HT1080 (cell line): ENCODE measurements around the gene SAV1. TPM values are rescaled to one million over a fixed set of nuclear protein-coding genes. Genes with fewer than 3 reads are reported as not detected.
A peak's percentile ranks its signal among the peaks of the same experiment; 100 is the strongest.
"Not testable (repeated sequence)": the region's sequence is repeated elsewhere in the genome, so short reads cannot be mapped to it uniquely, and the experiment has no call there.

Experiments
- DNase-seq: peaks from one replicate; pipeline ENCODE4 v3.0.0-alpha.2; 2015; ENCODE audit warnings: low read depth
- total RNA-seq: library from RNA; depleted of rRNA; stranded (reverse); fragments of >200 nt; shearing (Covaris generic); gene quantifications from 2 replicates; pipeline ENCODE4 v1.2.3, GENCODE V29; 2014

SAV1 gene
- total RNA-seq, 1 experiment from 2014 or later: 22.0 TPM

DNA sequence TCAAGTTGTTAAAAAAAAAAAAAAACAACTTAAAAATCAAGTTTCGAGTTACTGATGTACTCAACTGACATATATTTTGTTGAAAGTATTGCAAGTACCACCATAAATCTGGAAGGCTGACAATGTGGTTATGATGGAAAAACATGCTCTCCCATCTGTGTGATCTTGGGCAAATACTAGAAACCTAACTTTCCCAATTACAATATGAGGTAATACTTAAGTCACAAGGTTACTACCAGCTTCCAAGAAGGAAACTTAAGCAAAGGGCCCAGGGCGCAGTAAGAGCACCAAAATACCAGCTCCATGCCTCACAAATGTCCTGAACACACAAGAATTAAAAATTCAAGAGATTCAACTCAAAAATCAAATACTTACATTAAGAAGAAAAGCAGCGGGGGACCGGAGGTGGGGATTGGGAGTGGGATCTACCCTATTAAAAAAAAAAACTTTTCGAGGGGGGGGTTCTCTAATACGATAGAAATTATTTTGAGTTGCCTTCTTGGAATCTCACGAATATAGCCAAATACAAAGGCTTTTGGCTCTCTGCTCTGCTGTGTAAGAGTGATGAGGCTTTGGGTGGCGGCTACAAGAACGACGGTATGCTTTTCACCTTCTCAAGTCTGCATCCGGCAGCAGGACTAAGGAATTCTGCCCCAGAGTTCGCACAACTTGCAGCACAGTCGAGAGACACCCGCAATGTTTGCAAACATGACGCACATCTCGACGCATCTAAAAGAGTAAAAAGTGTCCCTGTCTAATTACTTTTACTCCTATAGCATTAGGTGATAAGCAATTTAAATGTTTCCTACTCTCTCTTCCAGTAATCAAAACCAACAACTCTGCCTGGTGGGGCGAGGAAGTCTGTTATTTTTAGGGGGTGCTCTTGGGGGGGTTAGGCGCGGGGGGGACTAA is 1.1 kb downstream of the SAV1 start:
- DNase-seq: peak; percentile 55

DNA sequence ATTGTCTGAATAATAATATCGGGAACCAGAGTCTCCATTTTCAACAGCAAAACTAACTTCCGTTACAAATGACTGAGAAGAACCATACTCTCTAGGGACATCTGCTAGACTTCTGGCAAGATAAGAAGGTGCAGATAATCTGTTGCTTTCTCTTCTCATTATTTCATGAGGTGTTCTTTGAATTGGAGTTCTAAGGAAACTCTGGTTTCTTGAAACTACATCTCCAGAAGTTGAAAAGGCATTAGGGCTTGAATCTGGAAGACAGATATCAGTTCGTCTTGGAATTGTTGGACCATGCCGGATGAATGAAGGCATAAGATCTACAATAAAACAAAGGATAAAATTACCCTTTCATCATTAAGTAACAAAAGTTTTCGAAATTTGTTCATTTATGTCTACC is 2.8 kb downstream of the SAV1 start:
- DNase-seq: not testable (repeated sequence)

DNA sequence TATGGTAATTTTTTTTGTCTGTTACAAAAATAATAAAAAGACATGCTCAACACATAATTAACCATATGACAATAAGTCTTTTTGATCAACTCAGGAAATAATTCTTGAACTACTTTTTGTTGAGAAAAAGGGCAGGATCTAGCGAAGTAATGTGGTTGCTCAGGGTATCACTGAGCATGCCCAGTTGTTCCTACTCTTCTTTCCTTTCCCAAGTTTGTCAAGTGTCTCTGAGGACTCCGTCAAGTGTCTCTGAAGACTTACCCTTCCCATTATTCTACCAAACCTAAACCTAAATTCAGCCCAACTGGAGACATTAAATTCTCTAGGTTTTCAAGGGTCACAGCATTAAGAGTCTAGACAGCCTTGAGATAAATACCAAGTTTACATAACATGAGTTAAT is 3.5 kb downstream of the SAV1 start:
- DNase-seq: not testable (repeated sequence)

DNA sequence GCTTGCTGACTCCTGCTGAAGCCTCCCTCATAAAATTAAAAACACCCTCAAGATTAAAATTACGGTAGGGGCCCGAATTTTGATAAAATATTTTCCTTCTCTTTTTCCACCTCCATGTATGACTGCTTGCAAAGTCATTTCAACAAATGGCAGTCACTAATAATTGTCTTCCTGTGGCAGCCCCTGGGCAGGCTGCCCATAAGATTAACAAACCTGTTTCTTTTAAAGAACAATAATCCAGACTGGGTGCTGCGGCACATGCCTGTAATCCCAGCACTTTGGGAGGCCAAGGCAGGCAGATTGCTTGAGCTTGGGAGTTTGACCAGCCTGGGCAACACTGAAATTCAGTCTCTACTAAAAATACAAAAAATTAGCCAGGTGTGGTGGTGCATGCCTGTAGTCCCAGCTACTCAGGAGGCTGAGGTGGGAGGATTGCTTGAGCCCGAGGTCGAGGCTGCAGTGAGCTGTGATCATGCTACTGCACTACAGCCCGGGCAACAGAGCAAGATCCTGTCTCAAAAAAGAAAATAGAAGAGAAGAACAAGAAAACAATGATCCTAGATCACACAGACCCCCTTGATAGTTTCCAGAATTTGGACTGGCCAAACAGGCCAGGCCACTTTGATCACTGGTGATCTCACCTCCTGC is 8.7 kb downstream of the SAV1 start:
- DNase-seq: no peak

DNA sequence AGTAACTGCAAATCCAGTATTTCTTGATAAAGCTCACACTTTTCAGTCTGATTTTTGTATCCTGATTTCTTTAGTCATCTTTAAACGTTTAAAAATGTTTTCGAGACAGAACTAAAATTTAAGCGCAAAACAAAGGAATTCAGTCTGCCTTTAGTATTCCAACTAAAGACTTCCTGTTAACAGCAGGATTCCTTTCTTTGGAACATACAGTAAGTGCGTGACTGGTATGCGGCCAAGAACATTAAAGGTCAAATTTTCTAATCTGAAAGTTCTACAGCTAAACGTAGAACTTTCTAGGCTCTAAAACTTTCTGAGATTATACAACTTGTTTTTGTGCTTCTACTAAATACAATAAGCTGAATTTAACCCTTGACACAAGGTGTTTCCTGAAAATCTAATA is 9.9 kb downstream of the SAV1 start:
- no peak for DNase-seq

DNA sequence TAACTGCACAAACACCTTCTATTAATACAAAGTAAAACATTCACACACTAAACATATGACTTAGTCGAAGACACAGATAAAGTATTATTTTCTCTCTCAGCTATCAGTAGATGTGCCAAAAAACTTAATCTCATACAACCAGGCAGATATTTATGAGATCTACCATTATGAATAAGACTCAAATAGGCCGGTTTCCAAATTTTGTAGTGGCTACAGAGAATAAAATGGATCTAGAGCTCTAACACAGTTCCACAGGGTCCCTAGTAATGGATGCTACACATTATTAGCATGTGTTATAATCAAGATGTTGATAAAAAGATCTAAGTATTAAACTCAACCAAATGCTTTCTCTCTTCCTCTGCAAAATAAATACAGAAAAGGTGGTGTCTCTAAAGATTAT is 10.4 kb downstream of the SAV1 start:
- DNase-seq: no peak

DNA sequence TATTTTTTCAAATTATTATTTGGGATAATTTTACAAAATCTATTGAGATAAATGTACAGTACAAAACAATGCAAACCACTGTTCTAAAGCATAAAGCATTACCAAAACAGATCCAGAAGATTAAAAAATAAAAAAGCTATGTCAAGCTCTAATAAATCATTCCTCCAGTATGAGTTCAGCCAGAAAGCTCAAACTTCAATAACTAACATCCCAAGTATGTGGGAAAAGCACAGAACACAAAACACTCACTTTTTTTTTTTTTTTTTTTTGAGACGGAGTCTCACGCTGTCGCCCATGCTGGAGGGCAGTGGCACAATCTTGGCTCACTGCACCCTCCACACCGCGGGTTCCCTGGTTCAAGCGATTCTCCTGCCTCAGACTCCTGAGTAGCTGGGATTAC is 11.3 kb downstream of the SAV1 start:
- no peak for DNase-seq

DNA sequence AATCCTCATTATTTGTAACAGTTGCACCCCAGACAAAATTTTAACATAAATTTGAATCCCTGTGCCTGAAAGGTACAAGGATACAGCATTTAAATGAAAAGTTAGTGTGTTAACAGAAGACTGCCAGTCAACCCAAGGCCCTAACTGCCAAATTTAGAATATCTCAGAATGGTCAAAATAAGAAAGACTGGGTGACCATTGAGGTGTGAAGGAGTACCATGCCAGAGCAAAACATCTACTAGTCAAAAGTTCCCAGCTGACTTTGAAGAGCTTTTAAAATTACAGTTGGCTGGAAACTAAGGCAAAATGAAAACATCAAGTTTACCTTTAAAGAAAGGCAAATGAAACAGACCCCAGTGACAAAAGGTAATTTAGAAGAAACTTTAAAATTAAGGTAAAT is 18.4 kb downstream of the SAV1 start:
- DNase-seq: no peak

DNA sequence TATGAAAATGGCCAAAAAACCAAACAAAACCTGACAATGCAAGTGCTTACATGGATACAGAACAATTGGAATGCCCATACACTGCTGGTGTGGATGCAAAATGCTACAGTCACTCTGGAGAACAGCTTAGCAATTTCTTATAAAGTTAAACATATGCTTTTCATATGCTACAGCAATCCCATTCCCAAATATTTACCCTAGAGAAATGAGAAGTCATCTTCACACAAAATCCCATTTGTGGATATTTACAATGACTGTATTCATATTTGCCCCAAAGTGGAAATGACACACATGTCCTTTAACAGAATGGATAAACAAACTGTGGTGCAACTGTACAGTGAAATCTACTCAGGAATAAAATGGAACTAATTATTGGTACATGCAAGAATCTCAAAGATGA is 20.4 kb downstream of the SAV1 start:
- peak; percentile 6 for DNase-seq

DNA sequence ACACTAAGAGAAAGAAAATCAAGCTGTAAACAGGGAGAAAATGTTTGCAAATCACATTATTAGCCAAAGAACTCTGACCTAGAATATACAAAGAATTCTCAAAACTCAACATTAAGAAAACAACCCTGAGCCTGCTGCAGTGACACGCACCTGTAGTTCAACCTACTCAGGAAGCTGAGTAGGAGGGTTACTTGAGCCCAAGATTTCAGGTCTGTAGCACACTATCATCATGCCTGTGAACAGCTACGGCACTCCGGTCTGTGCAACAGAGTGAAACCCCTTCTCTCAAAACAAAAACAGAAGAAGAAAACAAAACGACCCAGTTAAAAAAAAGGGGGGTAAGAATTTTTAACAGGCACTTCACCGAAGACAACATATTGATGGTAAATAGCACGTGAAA is 20.8 kb downstream of the SAV1 start:
- no peak for DNase-seq

DNA sequence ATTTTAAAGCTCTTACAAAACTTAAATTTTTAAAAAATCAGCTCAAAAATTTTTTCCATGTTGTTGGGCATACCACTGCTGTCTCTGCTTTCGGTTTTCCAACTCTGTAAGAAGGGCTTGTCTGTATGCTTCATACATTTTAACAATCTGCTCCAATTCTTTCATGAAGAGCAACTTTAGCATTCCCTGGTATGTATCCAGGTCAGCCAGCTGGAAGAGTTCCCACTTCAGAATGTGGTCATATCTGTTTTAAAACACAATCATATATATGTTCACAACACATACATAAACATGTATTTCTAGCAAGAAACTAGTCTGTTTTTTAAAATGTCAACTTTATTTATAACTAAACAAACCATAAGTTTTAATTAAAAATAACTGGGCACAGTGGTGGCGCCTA is 33.0 kb downstream of the SAV1 start:
- DNase-seq: no peak

DNA sequence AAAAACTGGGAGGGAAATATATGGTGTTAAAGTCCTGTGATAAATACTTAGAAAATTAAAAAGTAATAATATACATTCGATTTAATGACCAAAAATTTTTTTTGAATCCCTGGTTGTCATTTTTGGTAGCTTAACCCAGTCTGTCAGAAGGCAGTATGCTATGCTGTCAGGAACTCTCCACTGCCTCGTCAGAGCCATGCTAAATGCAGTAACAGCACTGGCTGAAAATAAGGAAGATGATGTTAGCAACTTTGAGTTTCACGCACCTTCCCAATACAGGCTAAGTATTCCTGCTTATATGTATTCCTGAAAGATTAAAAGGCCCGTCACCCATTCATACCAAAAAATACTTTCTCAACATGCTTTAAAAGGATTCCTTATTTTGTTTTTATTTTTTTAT is 34.2 kb downstream of the SAV1 start:
- no peak for DNase-seq

DNA sequence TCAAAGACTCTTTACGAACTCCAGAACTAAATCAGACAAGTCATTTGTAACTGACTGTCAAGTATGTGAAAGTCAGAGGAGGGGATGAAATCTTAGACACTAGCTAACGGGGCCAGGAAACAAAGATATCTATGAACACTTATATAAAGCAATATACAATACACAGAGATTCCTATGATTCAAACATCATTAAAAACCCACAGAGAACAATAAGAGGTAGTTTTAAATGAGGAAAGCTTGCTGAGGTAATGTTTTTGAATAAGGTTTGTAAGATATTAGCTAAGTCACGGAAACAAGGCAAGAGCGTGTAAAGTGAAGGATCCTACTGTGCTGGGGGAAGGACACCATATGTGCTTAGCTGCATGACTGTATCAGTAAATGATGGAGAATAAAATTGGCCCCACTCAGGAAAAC is 36.7 kb downstream of the SAV1 start:
- DNase-seq: no peak

DNA sequence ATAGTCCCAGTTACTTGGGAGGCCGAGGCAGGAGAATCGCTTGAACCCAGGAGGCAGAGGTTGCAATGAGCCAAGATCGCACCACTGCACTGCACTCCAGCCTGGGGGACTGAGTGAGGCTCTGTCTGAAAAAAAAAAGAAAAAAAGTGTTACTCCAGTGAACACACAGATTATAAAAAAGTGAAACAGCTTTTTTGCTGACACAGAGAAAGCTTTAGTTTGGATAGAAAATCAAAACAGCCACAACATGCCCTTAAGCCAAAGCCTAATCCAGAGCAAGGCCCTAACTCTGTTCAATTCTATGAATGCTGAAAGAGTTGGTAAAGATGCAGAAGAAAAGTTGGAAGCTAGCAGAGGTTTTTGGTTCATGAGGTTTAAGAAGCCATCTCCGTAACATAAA is 43.2 kb downstream of the SAV1 start:
- DNase-seq: not testable (repeated sequence)

DNA sequence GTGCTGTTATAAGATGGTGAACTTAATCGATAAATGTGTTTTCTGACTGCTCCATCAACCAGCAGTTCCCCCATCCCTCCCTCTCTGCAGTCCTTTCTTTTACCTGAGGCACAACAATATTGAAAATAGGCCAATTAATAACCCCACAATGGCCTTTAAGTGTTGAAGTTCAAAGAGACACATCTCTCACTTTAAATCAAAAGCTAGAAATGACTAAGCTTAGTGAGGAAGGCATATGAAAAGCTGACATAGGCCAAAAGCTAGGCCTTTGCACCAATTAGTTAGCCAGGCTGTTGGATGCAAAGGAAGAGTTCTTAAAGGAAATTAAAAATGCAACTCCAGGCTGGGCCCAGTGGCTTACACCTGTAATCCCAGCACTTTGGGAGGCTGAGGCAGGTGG is 43.7 kb downstream of the SAV1 start:
- no peak for DNase-seq

DNA sequence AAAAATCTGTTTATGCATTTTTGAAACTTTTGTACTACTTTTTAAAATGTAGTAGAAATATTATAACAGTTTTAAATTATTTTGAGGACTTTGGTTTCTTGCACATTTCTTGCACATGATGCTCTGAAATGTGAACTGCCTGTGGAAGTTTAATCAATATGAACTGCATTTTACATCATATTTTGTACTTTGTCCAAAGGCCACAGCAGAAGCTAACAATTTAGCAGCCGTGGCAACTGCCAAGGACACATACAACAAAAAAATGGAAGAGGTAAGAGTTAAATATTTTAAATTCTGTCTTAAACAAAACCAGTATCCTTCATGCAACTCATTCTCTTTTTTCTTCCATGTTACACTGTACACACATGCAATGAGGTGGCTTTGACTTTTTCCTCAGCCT is 45.1 kb downstream of the SAV1 start:
- DNase-seq: no peak

DNA sequence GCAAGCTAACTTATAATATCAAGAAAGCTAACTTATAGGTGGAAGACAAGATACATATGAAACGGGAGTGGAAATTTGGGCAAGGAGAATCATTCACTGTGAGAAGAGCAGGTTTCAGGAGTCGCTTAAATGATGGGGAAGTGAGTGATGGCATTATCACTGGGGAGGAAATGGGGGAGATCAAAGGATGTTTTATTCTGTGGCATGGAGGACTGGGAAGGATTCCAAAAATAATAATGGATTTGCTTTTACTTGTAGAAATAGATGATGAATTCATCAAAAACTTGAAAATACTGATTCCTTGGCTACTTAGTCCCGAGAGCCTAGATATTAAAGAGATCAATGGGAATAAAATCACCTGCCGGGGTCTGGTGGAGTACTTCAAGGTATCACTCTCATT is 47.8 kb downstream of the SAV1 start:
- DNase-seq: peak; percentile 86

DNA sequence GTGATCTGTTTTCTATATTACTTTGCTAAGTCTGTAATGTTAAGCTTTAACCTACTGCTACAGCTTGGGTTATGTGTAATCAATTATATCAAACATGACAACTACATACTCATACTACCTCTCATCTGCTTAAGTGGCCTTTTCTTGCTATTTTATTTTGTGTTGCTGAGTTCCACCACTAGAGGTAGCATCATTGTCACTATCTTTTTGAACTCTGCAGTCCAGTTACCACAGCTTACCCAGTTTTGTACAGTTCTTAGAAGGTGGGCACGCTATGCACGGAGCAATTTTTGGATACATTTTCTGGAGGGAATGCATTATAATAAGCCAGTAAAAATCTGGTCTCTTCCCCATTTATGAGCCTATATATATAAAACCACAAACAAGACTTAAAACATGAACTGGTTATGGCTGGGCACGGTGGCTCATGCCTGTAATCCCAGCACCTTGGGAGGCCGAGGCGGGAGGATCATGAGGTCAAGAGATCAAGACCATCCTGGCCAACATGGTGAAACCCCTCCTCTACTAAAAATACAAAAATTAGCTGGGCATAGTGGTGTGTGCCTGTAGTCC is 48.5 kb downstream of the SAV1 start:
- DNase-seq: peak; percentile 62

DNA sequence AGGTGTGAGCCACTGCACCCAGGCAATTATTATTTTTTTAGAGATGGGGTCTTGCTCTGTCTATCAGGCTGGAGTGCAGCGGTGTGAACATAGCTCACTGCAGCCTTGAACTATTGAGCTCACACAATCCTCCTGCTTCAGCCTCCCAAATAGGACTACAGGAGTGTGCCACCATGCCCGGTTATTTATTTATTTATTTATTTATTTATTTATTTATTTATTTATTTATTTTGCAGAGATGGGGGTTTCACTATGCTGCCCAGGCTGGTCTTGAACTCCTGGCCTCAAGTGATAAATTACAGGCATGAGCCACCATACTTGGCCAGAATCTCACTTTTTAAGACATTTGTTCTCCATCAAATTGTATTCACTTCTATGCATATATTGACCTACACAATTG is 51.8 kb downstream of the SAV1 start:
- no peak for DNase-seq

DNA sequence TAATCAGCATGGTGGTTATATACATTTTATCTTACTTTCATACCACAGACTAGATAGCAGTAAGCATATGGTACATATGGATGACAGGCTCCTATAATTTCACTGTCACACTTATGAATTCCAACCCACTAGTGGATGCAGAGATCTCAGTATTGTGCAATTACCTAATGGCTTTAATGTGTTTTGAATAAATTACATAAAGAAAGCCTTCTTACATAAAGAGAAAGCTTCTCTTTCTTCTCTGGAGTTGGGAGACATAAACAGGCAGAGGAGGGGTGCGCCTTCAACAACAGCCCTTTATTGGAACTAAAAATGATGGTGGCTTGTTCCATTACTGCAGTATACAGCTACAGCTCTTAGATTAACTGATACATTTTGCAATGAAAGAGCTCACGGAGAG is 52.6 kb downstream of the SAV1 start:
- DNase-seq: no peak

DNA sequence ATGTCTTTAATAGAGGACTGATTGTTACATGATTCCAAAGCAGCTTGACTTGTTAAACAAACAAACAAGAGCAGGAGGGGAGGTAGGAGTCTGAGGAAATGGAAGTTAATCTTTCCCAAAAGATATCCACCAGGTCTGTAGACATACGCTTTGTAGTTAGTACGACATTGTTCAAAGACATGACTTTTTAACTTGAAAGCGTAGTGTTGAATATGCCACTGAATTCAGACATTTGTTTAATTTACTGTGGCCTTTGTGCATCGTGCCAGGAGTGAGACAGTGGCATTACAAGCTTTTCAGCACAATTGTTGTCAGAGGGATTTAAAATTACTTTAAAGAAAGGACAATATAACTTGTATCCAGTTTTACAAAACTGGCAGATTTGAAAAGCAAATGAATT is 53.0 kb downstream of the SAV1 start:
- no peak for DNase-seq

DNA sequence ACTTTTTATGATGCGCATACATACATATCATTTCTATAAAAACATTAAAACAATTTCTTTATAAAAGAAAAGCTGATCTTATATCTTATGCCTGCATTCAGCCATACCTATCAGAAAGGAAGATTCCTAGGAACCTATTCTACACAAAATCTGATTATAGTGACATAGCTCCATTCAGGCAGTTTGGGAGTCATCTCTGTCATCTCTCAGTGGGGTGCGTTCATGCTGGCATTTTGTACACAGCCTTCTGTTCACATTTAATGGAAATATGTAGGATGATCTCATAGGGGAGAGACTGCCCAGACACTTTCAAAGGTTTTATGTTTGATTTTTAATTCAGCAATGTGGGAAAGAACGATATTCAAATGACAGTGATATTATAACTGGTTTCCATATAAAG is 55.3 kb downstream of the SAV1 start:
- DNase-seq: no peak

DNA sequence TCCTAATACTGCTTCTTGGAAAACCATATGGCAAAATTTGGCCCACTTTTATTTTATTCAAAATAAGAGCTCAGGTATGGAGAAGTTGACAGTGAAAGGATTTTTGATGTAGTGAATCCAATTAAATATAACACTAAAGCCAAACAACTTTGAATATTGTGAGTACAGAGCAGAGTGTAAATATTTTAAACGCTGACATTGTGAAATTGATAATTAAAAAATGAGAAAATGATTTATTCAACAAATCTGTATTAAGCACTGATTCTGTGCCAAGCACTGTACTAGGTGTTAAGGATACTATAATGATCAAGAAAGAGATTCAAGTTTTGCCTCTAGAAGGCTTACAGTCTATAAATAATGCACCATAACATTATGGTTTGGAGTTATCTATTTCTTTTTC is 57.6 kb downstream of the SAV1 start:
- DNase-seq: no peak
